Tibial nerve (tissue), 3 donors: Measurements from ENCODE around the gene NOD2.

Experiments used
- POLR2A ChIP-seq, 2 donors: fragments of 450-650 bp; IDR thresholded peaks; one replicate each; pipeline ENCODE4 v1.6.1; 2017; ENCODE audit warnings: antibody characterized with exemption in 2 of 2, mild to moderate bottlenecking in 2 of 2, moderate library complexity in 2 of 2
- TF ChIP-seq, protein P1 (sequence below), 5 experiments: fragments of 200-600 bp in 3 of 5; fragments of 450-650 bp in 2 of 5; sonication (generic) in 3 of 5; IDR thresholded peaks; one replicate each; pipeline ENCODE4 v1.5.1; 2016 to 2019; ENCODE audit warnings: antibody characterized with exemption in 5 of 5, mild to moderate bottlenecking in 3 of 5, moderate library complexity in 2 of 5

DNA sequence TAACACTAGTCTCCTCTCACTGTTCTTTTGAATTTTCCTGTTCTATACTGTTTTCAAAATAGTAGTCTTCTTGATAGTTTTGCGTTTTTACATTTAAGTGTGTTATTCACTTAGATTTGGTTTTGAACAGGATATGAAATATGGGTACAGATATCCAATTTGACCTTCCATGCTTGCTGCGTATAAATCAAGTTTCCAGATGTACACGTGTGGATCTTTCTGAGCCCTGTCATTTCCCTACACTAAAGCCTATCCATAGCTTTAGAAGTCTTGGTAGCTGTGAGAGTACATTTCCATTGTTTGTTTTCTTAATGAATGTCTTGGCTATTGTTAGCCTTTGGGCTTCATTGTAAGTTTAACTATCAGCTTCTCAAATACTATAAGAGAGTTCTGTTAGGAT, 68.8 kb downstream of the NOD2 start:
- TF ChIP-seq, protein P1, sequence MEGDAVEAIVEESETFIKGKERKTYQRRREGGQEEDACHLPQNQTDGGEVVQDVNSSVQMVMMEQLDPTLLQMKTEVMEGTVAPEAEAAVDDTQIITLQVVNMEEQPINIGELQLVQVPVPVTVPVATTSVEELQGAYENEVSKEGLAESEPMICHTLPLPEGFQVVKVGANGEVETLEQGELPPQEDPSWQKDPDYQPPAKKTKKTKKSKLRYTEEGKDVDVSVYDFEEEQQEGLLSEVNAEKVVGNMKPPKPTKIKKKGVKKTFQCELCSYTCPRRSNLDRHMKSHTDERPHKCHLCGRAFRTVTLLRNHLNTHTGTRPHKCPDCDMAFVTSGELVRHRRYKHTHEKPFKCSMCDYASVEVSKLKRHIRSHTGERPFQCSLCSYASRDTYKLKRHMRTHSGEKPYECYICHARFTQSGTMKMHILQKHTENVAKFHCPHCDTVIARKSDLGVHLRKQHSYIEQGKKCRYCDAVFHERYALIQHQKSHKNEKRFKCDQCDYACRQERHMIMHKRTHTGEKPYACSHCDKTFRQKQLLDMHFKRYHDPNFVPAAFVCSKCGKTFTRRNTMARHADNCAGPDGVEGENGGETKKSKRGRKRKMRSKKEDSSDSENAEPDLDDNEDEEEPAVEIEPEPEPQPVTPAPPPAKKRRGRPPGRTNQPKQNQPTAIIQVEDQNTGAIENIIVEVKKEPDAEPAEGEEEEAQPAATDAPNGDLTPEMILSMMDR (IDR thresholded peaks at IDR 0.05), result no peak
- no peak for TF ChIP-seq POLR2A (IDR thresholded peaks at IDR 0.05)
